Smooth muscle cell (in vitro differentiated cells): ENCODE results near the gene IGSF3. TPM values are rescaled to one million over a fixed set of nuclear protein-coding genes. Genes with fewer than 3 reads are reported as not detected.

Experiments
- DNase-seq: peaks from one replicate; lab custom pipeline; 2025; ENCODE audit not compliant: unreplicated experiment; lab: John Stamatoyannopoulos, UW
- H2AFZ ChIP-seq: fragments of 200-600 bp; sonication (generic); 2 replicates; pipeline ENCODE4 v1.6.0; 2016; ENCODE audit warnings: antibody characterized with exemption, low read depth, mild to moderate bottlenecking
- H3F3A ChIP-seq: fragments of 200-600 bp; sonication (generic); 2 replicates; pipeline ENCODE4 v1.6.0; 2017; ENCODE audit warnings: antibody characterized with exemption, low read depth
- H3K27ac ChIP-seq: fragments of 200-600 bp; sonication (generic); 2 replicates; pipeline ENCODE4 v1.5.1; 2016; ENCODE audit warnings: low read depth, mild to moderate bottlenecking
- H3K27me3 ChIP-seq: fragments of 200-600 bp; sonication (generic); 2 replicates; pipeline ENCODE4 v1.6.1; 2016; ENCODE audit warnings: low read depth, mild to moderate bottlenecking
- H3K36me3 ChIP-seq: fragments of 200-600 bp; sonication (generic); 2 replicates; pipeline ENCODE4 v1.5.1; 2016; ENCODE audit warnings: low read depth
- H3K4me1 ChIP-seq: fragments of 200-600 bp; sonication (generic); 2 replicates; pipeline ENCODE4 v1.5.1; 2016; ENCODE audit warnings: low read depth
- H3K4me2 ChIP-seq: fragments of 200-600 bp; sonication (generic); 2 replicates; pipeline ENCODE4 v1.6.0; 2016; ENCODE audit warnings: mild to moderate bottlenecking
- H3K4me3 ChIP-seq: fragments of 200-600 bp; sonication (generic); 2 replicates; pipeline ENCODE4 v1.5.1; 2016; ENCODE audit warnings: mild to moderate bottlenecking
- H3K79me2 ChIP-seq: fragments of 200-600 bp; sonication (generic); 2 replicates; pipeline ENCODE4 v1.6.0; 2016; ENCODE audit warnings: low read depth, mild to moderate bottlenecking
- H3K9ac ChIP-seq: fragments of 200-600 bp; sonication (generic); 2 replicates; pipeline ENCODE4 v1.6.0; 2016; ENCODE audit warnings: low read depth
- H3K9me3 ChIP-seq: fragments of 200-600 bp; sonication (generic); replicated peaks from 2 replicates; pipeline ENCODE4 v1.5.1; 2016; ENCODE audit warnings: low read depth
- H4K20me1 ChIP-seq: fragments of 200-600 bp; sonication (generic); 2 replicates; pipeline ENCODE4 v1.6.0; 2016; ENCODE audit warnings: low read depth
- CTCF ChIP-seq: fragments of 200-600 bp; sonication (generic); IDR thresholded peaks from 2 replicates; pipeline ENCODE4 v1.5.1; 2017; ENCODE audit warnings: borderline replicate concordance, mild to moderate bottlenecking, antibody characterized with exemption; ENCODE audit not compliant: insufficient read depth, poor library complexity, severe bottlenecking
- WGBS: methylation state at CpG from one replicate; pipeline ENCODE4 v1.1.7; 2016; ENCODE audit warnings: low lambda C conversion rate; 5-methylcytosine and 5-hydroxymethylcytosine counted together
- polyA plus RNA-seq: library from polyadenylated mRNA; unstranded; fragments of >200 nt; fragmentation: Nextera tagmentation; extraction: Ambion mirVana; gene quantifications from 2 replicates; pipeline ENCODE4 v1.2.1, GENCODE V29; 2016
- total RNA-seq: library from RNA; depleted of rRNA; stranded (reverse); fragments of >200 nt; gene quantifications from 2 replicates; pipeline ENCODE4 v1.2.3, GENCODE V29; 2014

IGSF3 gene
- total and polyA plus RNA-seq, 2 experiments from 2014 or later, result 11.9 to 28.4 TPM

- no peak for TF ChIP-seq CTCF
- WGBS, result 99% methylated on average over 45 of the region's 45 CpGs
Measured at GRCh38 chr1:116534014-116534739, 133.4 kb downstream of the IGSF3 start.

GRCh38 chr1:116533429-116533820 lies 134.1 kb downstream of the IGSF3 start:
- H3K4me1 ChIP-seq, result no peaks in the 10 kb centered on the region
- no peak overlapping the region for H3K27ac ChIP-seq
- no peaks in the 10 kb centered on the region for H3F3A ChIP-seq
- H3K9ac ChIP-seq, result no peak overlapping the region
- no peaks in the 10 kb centered on the region for H3K36me3 ChIP-seq
- H3K9me3 ChIP-seq, result no peaks in the 10 kb centered on the region
- 94% methylated on average over 3 of the region's 3 CpGs for WGBS
- H3K27me3 ChIP-seq, result no peaks in the 10 kb centered on the region
- H2AFZ ChIP-seq, result no peak overlapping the region
- H3K4me3 ChIP-seq, result no peak overlapping the region
- no peaks in the 10 kb centered on the region for H3K79me2 ChIP-seq
- H4K20me1 ChIP-seq, result no peaks in the 10 kb centered on the region
- H3K4me2 ChIP-seq, result no peak overlapping the region
- TF ChIP-seq CTCF, result no peak
- no peak for DNase-seq

More at GRCh38 chr1:116534014-116534739, 133.4 kb downstream of the IGSF3 start:
- H3K27me3 ChIP-seq, result no peaks in the 10 kb centered on the region
- H3K9me3 ChIP-seq, result no peaks in the 10 kb centered on the region
- no peaks in the 10 kb centered on the region for H3K36me3 ChIP-seq
- no peak overlapping the region for H3K4me3 ChIP-seq
- no peak overlapping the region for H2AFZ ChIP-seq
- H3K4me2 ChIP-seq, result no peak overlapping the region
- H3F3A ChIP-seq, result no peaks in the 10 kb centered on the region
- no peaks in the 10 kb centered on the region for H3K4me1 ChIP-seq
- DNase-seq, result no peak
- H3K79me2 ChIP-seq, result no peaks in the 10 kb centered on the region
- H3K9ac ChIP-seq, result no peak overlapping the region
- no peak overlapping the region for H3K27ac ChIP-seq
- H4K20me1 ChIP-seq, result no peaks in the 10 kb centered on the region

- 97% methylated on average over 23 of the region's 23 CpGs for WGBS
- Histone ChIP-seq H3K27me3 (no peaks in the 10 kb centered on the region), H2AFZ (no peak overlapping the region), H3K9ac (no peak overlapping the region), H3K9me3 (no peaks in the 10 kb centered on the region), H3K36me3 (no peaks in the 10 kb centered on the region), H3F3A (no peaks in the 10 kb centered on the region), H3K4me3 (no peak overlapping the region), H3K27ac (no peak overlapping the region), H4K20me1 (no peaks in the 10 kb centered on the region), H3K79me2 (no peaks in the 10 kb centered on the region), H3K4me1 (no peaks in the 10 kb centered on the region), H3K4me2 (no peak overlapping the region)
- TF ChIP-seq CTCF, result no peak
- DNase-seq, result no peak
Measured at GRCh38 chr1:116532671-116533428, 134.7 kb downstream of the IGSF3 start.
